DOHH2 (cell line): ENCODE data around the gene MPHOSPH9.

Experiments
- H3F3A ChIP-seq: fragments of 200-600 bp; sonication (generic), shearing (Covaris generic); 2 replicates; pipeline ENCODE4 v1.6.0; 2016; ENCODE audit warnings: antibody characterized with exemption, mild to moderate bottlenecking; ENCODE audit not compliant: control insufficient read depth, insufficient read depth
- H3K27ac ChIP-seq: fragments of 200-600 bp; sonication (generic); 2 replicates; pipeline ENCODE4 v1.5.1; 2014; ENCODE audit warnings: low read depth, mild to moderate bottlenecking, low read length, moderate library complexity
- H3K27me3 ChIP-seq: fragments of 200-600 bp; sonication (generic); 2 replicates; pipeline ENCODE4 v1.6.1; 2014; ENCODE audit warnings: mild to moderate bottlenecking, low read length, mixed read lengths; ENCODE audit not compliant: control insufficient read depth
- H3K36me3 ChIP-seq: fragments of 200-600 bp; sonication (generic); 2 replicates; pipeline ENCODE4 v1.6.1; 2014; ENCODE audit warnings: mild to moderate bottlenecking, low read length, moderate library complexity, mixed read lengths; ENCODE audit not compliant: control insufficient read depth
- H3K4me1 ChIP-seq: fragments of 200-600 bp; sonication (generic); 2 replicates; pipeline ENCODE4 v1.6.1; 2014; ENCODE audit warnings: mild to moderate bottlenecking, low read length, mixed read lengths; ENCODE audit not compliant: control insufficient read depth
- H3K4me2 ChIP-seq: fragments of 200-600 bp; sonication (generic); 2 replicates; pipeline ENCODE4 v1.6.0; 2014; ENCODE audit warnings: mild to moderate bottlenecking, low read length, moderate library complexity
- H3K4me3 ChIP-seq: fragments of 200-600 bp; sonication (generic); 2 replicates; pipeline ENCODE4 v1.5.1; 2014; ENCODE audit warnings: mild to moderate bottlenecking, low read length, mixed read lengths
- H3K79me2 ChIP-seq: fragments of 200-600 bp; sonication (generic); 2 replicates; pipeline ENCODE4 v1.6.1; 2014; ENCODE audit warnings: mild to moderate bottlenecking, low read length, mixed read lengths; ENCODE audit not compliant: control insufficient read depth
- H3K9me2 ChIP-seq: fragments of 200-600 bp; sonication (generic); replicated peaks from 2 replicates; pipeline ENCODE4 v1.6.1; 2014; ENCODE audit warnings: mild to moderate bottlenecking, low read length, mixed read lengths; ENCODE audit not compliant: control insufficient read depth
- H3K9me3 ChIP-seq: fragments of 200-600 bp; sonication (generic); 2 replicates; pipeline ENCODE4 v1.6.1; 2014; ENCODE audit warnings: antibody characterized with exemption, low read length, mixed read lengths; ENCODE audit not compliant: control insufficient read depth, insufficient read depth
- H4K20me1 ChIP-seq: fragments of 200-600 bp; sonication (generic); 2 replicates; pipeline ENCODE4 v1.6.0; 2014; ENCODE audit warnings: low read depth, mild to moderate bottlenecking, antibody characterized with exemption, low read length, moderate library complexity; ENCODE audit not compliant: control insufficient read depth, insufficient read depth
- CTCF ChIP-seq: fragments of 200-600 bp; sonication (generic); IDR thresholded peaks from one replicate; pipeline ENCODE4 v1.5.1; 2014; ENCODE audit warnings: antibody characterized with exemption, mild to moderate bottlenecking, low read depth, low read length; ENCODE audit not compliant: poor library complexity, severe bottlenecking
- EZH2phosphoT487 ChIP-seq: fragments of 200-600 bp; sonication (generic); IDR thresholded peaks from 2 replicates; pipeline ENCODE4 v1.6.1; 2017; ENCODE audit warnings: borderline replicate concordance, mild to moderate bottlenecking, antibody characterized with exemption, low read length, moderate library complexity, mixed read lengths

Gene MPHOSPH9

DNA sequence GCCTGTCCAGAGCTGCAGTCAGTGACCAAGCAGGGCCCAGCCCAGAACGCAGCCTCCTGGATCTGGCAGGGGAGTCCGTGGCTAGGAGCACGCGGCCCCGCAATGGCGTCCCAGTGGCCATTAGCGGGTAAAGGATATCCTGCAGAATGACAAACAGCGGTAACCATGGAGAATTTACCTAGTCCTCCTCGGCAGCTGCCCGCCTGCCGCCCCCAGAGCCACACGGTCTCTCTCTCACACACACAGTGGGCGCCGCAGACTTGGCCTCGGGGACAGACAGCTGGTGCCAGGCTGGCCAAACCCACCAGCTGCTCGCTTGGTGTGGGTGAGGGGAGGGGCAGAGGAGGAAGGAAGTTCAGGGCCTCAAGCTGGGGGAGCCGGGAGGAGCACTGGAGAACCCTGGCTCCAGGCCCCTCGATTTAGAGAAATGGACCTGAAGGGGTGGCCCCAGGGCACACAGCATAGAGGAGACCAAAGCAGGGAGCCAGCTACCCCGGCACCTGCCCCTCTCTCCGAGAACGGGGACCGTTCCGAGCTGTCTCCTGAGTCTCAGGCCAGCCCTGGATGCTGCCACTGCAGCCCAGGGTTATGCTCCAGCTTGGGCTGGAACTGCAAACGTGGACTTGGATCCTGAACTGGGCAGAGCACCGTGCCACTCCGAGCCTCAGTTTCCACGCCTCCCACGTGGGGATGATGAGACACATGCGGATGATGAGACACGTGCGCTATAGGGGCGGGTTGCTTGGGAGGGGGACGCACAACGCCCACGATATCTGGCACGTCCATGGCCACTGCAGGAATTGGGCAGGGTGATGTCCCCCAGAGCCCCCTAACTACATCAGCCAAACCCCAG lies 35.3 kb upstream of the MPHOSPH9 start:
- Histone ChIP-seq H3K27ac (no peak overlapping the region), H3K4me1 (peaks cover 24% of the 10 kb centered on the region)

GRCh38 chr12:123267335-123267920 lies 34.5 kb upstream of the MPHOSPH9 start:
- Histone ChIP-seq H3K9me2 (no peaks in the 10 kb centered on the region), H3K79me2 (peaks cover 33% of the 10 kb centered on the region), H3K4me1 (peaks cover 20% of the 10 kb centered on the region), H4K20me1 (no peaks in the 10 kb centered on the region), H3K27me3 (no peaks in the 10 kb centered on the region), H3K4me3 (no peak overlapping the region), H3K27ac (no peak overlapping the region), H3K4me2 (no peak overlapping the region), H3F3A (peaks cover under 1% of the 10 kb centered on the region; the same call in 1 of the 2 replicates), H3K9me3 (no peaks in the 10 kb centered on the region), H3K36me3 (peaks cover 9% of the 10 kb centered on the region)
- TF ChIP-seq CTCF (no peak), EZH2phosphoT487 (no peak)

More for the DNA sequence above, 35.3 kb upstream of the MPHOSPH9 start:
- H3K9me3 ChIP-seq, result no peaks in the 10 kb centered on the region
- H3K36me3 ChIP-seq, result peaks cover 4% of the 10 kb centered on the region; the same call in 1 of the 2 replicates
- peaks cover 33% of the 10 kb centered on the region for H3K79me2 ChIP-seq
- H3K9me2 ChIP-seq, result no peaks in the 10 kb centered on the region
- H3K27me3 ChIP-seq, result no peaks in the 10 kb centered on the region
- no peak overlapping the region for H3K4me3 ChIP-seq
- no peaks in the 10 kb centered on the region for H4K20me1 ChIP-seq
- H3K4me2 ChIP-seq, result no peak overlapping the region
- TF ChIP-seq CTCF, result no peak
- peaks cover 8% of the 10 kb centered on the region for H3F3A ChIP-seq

GRCh38 chr12:123266679-123267277 lies 33.8 kb upstream of the MPHOSPH9 start:
- Histone ChIP-seq H3K27ac (no peak overlapping the region), H3K9me3 (no peaks in the 10 kb centered on the region), H3K4me3 (no peak overlapping the region), H3K36me3 (peaks cover 10% of the 10 kb centered on the region), H3K79me2 (peaks cover 33% of the 10 kb centered on the region), H3F3A (no peaks in the 10 kb centered on the region), H3K4me2 (no peak overlapping the region), H4K20me1 (no peaks in the 10 kb centered on the region), H3K27me3 (no peaks in the 10 kb centered on the region), H3K4me1 (peaks cover 16% of the 10 kb centered on the region), H3K9me2 (no peaks in the 10 kb centered on the region)
- no peak for TF ChIP-seq CTCF
- no peak for TF ChIP-seq EZH2phosphoT487
